HepG2 (cell line): ENCODE data around the gene GLDC. TPM values are rescaled to one million over a fixed set of nuclear protein-coding genes. Genes with fewer than 3 reads are reported as not detected.

Experiments used
- AKAP8 ChIP-seq: sonication (generic); formaldehyde crosslinking; IDR thresholded peaks from 2 replicates; pipeline ENCODE4 v1.5.1; 2020; ENCODE audit warnings: mild to moderate bottlenecking, missing genetic modification reagents
- ATF1 ChIP-seq: IDR thresholded peaks from 2 replicates; pipeline ENCODE4 v1.6.1; 2016; ENCODE audit warnings: mild to moderate bottlenecking, control low read depth
- CHCHD3 ChIP-seq: sonication (generic); formaldehyde crosslinking; IDR thresholded peaks from 2 replicates; pipeline ENCODE4 v1.8.0; 2022; ENCODE audit warnings: mild to moderate bottlenecking, missing genetic modification reagents, moderate library complexity
- FOXO1 ChIP-seq: sonication (generic); formaldehyde crosslinking; IDR thresholded peaks from 2 replicates; pipeline ENCODE4 v1.4.0; 2020; ENCODE audit warnings: missing genetic modification reagents
- GATAD2A ChIP-seq: IDR thresholded peaks from 2 replicates; pipeline ENCODE4 v1.6.1; 2016
- ISX ChIP-seq: sonication (generic); formaldehyde crosslinking; conservative IDR thresholded peaks from 2 replicates; pipeline ENCODE4 v1.5.0; 2020; ENCODE audit warnings: missing genetic modification reagents
- JDP2 ChIP-seq: sonication (generic); formaldehyde crosslinking; IDR thresholded peaks from 2 replicates; pipeline ENCODE4 v1.8.1; 2022; ENCODE audit warnings: missing genetic modification reagents, borderline replicate concordance
- PAX8 ChIP-seq: sonication (generic); formaldehyde crosslinking; IDR thresholded peaks from 2 replicates; pipeline ENCODE4 v1.8.0; 2022; ENCODE audit warnings: mild to moderate bottlenecking, missing genetic modification reagents, borderline replicate concordance
- SCMH1 ChIP-seq: sonication (generic); formaldehyde crosslinking; IDR thresholded peaks from 2 replicates; pipeline ENCODE4 v1.9.0; 2021; ENCODE audit warnings: missing genetic modification reagents, mild to moderate bottlenecking, borderline replicate concordance
- THYN1 ChIP-seq: sonication (generic); formaldehyde crosslinking; IDR thresholded peaks from 2 replicates; pipeline ENCODE4 v1.8.1; 2023; ENCODE audit warnings: low read depth, mild to moderate bottlenecking, moderate library complexity, missing genetic modification reagents, borderline replicate concordance
- YEATS4 ChIP-seq: sonication (generic); formaldehyde crosslinking; IDR thresholded peaks from 2 replicates; pipeline ENCODE4 v1.4.0; 2020; ENCODE audit warnings: missing genetic modification reagents, borderline replicate concordance
- ZNF124 ChIP-seq: sonication (generic); formaldehyde crosslinking; IDR thresholded peaks from 2 replicates; pipeline ENCODE4 v1.4.0; 2020; ENCODE audit warnings: missing genetic modification reagents
- ZNF24 ChIP-seq: fragments of 450-650 bp; IDR thresholded peaks from 2 replicates; pipeline ENCODE4 v1.6.1; 2017; ENCODE audit warnings: antibody characterized with exemption, mild to moderate bottlenecking
- ZNF383 ChIP-seq: sonication (generic); formaldehyde crosslinking; IDR thresholded peaks from 2 replicates; pipeline ENCODE4 v1.4.0; 2020; ENCODE audit warnings: missing genetic modification reagents, mild to moderate bottlenecking, borderline replicate concordance
- ZNF552 ChIP-seq: sonication (generic); formaldehyde crosslinking; IDR thresholded peaks from 2 replicates; pipeline ENCODE4 v1.9.0; 2022; ENCODE audit warnings: missing genetic modification reagents, mild to moderate bottlenecking, borderline replicate concordance
- ZNF724P ChIP-seq: sonication (generic); formaldehyde crosslinking; IDR thresholded peaks from 2 replicates; pipeline ENCODE4 v1.8.0; 2022; ENCODE audit warnings: missing genetic modification reagents, borderline replicate concordance
- ZNF75D ChIP-seq: sonication (generic); formaldehyde crosslinking; IDR thresholded peaks from 2 replicates; pipeline ENCODE4 v1.8.1; 2023; ENCODE audit warnings: missing genetic modification reagents, mild to moderate bottlenecking, borderline replicate concordance
- ZNF816 ChIP-seq: sonication (generic); formaldehyde crosslinking; IDR thresholded peaks from 2 replicates; pipeline ENCODE4 v1.8.0; 2022; ENCODE audit warnings: missing genetic modification reagents, mild to moderate bottlenecking, borderline replicate concordance
- polyA plus RNA-seq, 8 experiments: library from polyadenylated mRNA; depleted of rRNA in 3 of 8; stranded (reverse) in 7 of 8; unstranded in 1 of 8; fragments of >200 nt; fragmentation: Illumina TruSeq in 4 of 8; extraction: Trizol in 4 of 8; gene quantifications; 2 replicates each; pipeline versions ENCODE4 v1.2.1 to v1.2.3, GENCODE V29; 2011 to 2016; ENCODE audit warnings: low read depth in 4 of 8, missing spikeins in 1 of 8, mixed read lengths in 1 of 8; ENCODE audit not compliant: insufficient read depth in 1 of 8
- total RNA-seq, 5 experiments: library from RNA; depleted of rRNA; stranded (reverse); fragments of >200 nt; fragmentation: Illumina TruSeq; extraction: Trizol; gene quantifications; 2 replicates each; pipeline ENCODE4 v1.2.3, GENCODE V29; 2016; ENCODE audit warnings: low read depth in 1 of 5
- TF ChIP-seq, protein P1 (sequence below): sonication (generic); formaldehyde crosslinking; IDR thresholded peaks from 2 replicates; pipeline ENCODE4 v1.5.1; 2020; ENCODE audit warnings: mild to moderate bottlenecking, missing genetic modification reagents, moderate library complexity
- TF ChIP-seq, protein P2 (sequence below): sonication (generic); formaldehyde crosslinking; IDR thresholded peaks from 2 replicates; pipeline ENCODE4 v1.4.0; 2020; ENCODE audit warnings: mild to moderate bottlenecking, missing genetic modification reagents
- TF ChIP-seq, protein P3 (sequence below): IDR thresholded peaks from 2 replicates; pipeline ENCODE4 v1.6.1; 2018; ENCODE audit warnings: missing genetic modification reagents, mild to moderate bottlenecking, missing compliant biosample characterization
- TF ChIP-seq, protein P4 (sequence below): sonication (generic); formaldehyde crosslinking; IDR thresholded peaks from 2 replicates; pipeline ENCODE4 v1.4.0; 2020; ENCODE audit warnings: missing genetic modification reagents
- TF ChIP-seq, protein P5 (sequence below): sonication (generic); formaldehyde crosslinking; IDR thresholded peaks from 2 replicates; pipeline ENCODE4 v1.4.0; 2020; ENCODE audit warnings: mild to moderate bottlenecking, missing genetic modification reagents

The GLDC gene
- total and polyA plus RNA-seq, 2 of the 13 experiments (the other 11 are each of a cell fraction or from before 2014, with no cell fraction given) = 59.3 to 115 TPM

DNA sequence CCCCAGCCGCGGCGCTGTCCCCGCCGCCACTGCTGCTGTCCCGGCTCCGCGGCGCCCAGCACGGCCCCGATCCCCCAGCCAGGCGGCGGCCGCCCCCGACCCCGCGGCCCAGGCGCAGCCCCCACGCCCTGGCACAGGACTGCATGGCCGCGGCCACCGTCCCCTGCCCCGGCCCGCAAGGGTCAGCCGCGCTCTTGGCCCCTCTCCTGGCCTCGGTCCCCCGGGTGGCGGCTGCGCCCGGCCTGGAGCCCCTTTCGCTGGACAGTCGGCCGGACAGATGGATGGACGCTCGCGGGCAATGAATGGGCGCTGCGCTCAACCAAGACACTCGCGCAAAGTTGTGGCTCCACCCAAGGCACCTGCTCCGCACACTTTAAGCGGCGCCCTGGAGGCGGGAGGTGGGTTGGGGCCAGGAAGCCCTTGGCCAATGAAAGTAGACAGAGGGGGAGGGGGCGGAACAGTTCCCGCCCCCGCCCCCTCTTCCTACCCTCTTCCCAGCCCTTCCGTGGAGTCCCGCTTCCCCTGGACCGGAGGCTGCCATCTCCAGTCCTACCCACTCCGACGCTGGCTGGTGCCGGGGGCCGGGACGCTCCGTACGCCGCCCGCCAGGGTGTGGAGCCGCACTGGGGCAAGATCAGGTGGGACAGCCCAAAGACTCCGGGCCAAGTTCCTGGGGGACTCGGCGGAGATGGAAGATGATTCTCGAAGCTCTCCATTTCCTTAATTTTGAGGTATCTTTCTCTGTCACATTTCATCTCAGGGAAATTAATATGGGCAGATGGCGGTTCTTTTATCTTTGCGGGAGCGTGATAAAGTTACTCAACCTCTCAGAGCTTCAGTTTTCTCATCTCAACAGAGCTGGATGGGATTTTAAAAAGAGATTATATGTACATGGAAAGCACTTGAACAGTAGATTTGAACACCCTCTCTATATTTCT, at the start of gene GLDC (continued):
- TF ChIP-seq CHCHD3 (CRISPR knock-in tag) = no peak
- no peak for TF ChIP-seq SCMH1
- TF ChIP-seq YEATS4 = no peak; the same call in 1 of the 2 replicates
- no peak for TF ChIP-seq ZNF124 (CRISPR knock-in tag)
- TF ChIP-seq, protein P1, sequence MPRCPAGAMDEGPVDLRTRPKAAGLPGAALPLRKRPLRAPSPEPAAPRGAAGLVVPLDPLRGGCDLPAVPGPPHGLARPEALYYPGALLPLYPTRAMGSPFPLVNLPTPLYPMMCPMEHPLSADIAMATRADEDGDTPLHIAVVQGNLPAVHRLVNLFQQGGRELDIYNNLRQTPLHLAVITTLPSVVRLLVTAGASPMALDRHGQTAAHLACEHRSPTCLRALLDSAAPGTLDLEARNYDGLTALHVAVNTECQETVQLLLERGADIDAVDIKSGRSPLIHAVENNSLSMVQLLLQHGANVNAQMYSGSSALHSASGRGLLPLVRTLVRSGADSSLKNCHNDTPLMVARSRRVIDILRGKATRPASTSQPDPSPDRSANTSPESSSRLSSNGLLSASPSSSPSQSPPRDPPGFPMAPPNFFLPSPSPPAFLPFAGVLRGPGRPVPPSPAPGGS = peak; percentile 65; the same call in 1 of the 2 replicates
- TF ChIP-seq ATF1 (CRISPR knock-in tag) = no peak
- TF ChIP-seq ZNF816 = peak; percentile 12; the same call in 1 of the 2 replicates
- TF ChIP-seq ZNF75D = 0 out of 2 replicates have a peak, but pooled peaks have one; percentile 34
- TF ChIP-seq JDP2 = no peak
- TF ChIP-seq, protein P2, sequence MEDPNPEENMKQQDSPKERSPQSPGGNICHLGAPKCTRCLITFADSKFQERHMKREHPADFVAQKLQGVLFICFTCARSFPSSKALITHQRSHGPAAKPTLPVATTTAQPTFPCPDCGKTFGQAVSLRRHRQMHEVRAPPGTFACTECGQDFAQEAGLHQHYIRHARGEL = no peak
- TF ChIP-seq FOXO1 (CRISPR knock-in tag) = peak; percentile 8; the same call in 1 of the 2 replicates
- no peak for TF ChIP-seq ZNF383 (CRISPR knock-in tag)
- TF ChIP-seq GATAD2A = no peak
- TF ChIP-seq ZNF724P = no peak
- 0 out of 2 replicates have a peak, but pooled peaks have one; percentile 39 for TF ChIP-seq ZNF552 (CRISPR knock-in tag)
- TF ChIP-seq, protein P3, sequence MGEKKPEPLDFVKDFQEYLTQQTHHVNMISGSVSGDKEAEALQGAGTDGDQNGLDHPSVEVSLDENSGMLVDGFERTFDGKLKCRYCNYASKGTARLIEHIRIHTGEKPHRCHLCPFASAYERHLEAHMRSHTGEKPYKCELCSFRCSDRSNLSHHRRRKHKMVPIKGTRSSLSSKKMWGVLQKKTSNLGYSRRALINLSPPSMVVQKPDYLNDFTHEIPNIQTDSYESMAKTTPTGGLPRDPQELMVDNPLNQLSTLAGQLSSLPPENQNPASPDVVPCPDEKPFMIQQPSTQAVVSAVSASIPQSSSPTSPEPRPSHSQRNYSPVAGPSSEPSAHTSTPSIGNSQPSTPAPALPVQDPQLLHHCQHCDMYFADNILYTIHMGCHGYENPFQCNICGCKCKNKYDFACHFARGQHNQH (CRISPR knock-in tag) = no peak; the same call in 1 of the 2 replicates
- TF ChIP-seq, protein P4, sequence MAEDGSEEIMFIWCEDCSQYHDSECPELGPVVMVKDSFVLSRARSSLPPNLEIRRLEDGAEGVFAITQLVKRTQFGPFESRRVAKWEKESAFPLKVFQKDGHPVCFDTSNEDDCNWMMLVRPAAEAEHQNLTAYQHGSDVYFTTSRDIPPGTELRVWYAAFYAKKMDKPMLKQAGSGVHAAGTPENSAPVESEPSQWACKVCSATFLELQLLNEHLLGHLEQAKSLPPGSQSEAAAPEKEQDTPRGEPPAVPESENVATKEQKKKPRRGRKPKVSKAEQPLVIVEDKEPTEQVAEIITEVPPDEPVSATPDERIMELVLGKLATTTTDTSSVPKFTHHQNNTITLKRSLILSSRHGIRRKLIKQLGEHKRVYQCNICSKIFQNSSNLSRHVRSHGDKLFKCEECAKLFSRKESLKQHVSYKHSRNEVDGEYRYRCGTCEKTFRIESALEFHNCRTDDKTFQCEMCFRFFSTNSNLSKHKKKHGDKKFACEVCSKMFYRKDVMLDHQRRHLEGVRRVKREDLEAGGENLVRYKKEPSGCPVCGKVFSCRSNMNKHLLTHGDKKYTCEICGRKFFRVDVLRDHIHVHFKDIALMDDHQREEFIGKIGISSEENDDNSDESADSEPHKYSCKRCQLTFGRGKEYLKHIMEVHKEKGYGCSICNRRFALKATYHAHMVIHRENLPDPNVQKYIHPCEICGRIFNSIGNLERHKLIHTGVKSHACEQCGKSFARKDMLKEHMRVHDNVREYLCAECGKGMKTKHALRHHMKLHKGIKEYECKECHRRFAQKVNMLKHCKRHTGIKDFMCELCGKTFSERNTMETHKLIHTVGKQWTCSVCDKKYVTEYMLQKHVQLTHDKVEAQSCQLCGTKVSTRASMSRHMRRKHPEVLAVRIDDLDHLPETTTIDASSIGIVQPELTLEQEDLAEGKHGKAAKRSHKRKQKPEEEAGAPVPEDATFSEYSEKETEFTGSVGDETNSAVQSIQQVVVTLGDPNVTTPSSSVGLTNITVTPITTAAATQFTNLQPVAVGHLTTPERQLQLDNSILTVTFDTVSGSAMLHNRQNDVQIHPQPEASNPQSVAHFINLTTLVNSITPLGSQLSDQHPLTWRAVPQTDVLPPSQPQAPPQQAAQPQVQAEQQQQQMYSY (CRISPR knock-in tag) = peak; percentile 89
- peak; percentile 35; the same call in 1 of the 2 replicates for TF ChIP-seq PAX8
- TF ChIP-seq AKAP8 (CRISPR knock-in tag) = no peak; the same call in 1 of the 2 replicates
- TF ChIP-seq THYN1 (CRISPR knock-in tag) = no peak
- TF ChIP-seq ZNF24 = no peak
- TF ChIP-seq, protein P5, sequence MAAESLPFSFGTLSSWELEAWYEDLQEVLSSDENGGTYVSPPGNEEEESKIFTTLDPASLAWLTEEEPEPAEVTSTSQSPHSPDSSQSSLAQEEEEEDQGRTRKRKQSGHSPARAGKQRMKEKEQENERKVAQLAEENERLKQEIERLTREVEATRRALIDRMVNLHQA (CRISPR knock-in tag) = no peak
- 0 out of 2 replicates have a peak, but pooled peaks have one; percentile 84 for TF ChIP-seq ISX (CRISPR knock-in tag)
